Fibroblast of skin of back (primary cell): ENCODE measurements around the gene CCDC187.
A peak's percentile ranks its signal among the peaks of the same experiment; 100 is the strongest.

Experiments
- DNase-seq: peaks from one replicate; pipeline ENCODE4 v3.0.0-alpha.2; 2013

CCDC187 gene

GRCh38 chr9:136265561-136266355 lies 38.1 kb downstream of the CCDC187 start:
- no peak for DNase-seq

- DNase-seq: no peak
Observed at GRCh38 chr9:136264441-136265405, 39.2 kb downstream of the CCDC187 start.

- DNase-seq: no peak
Observed at GRCh38 chr9:136264031-136264430, 39.9 kb downstream of the CCDC187 start.

- no peak for DNase-seq
Observed at GRCh38 chr9:136262671-136263178, 41.2 kb downstream of the CCDC187 start.

- no peak for DNase-seq
Observed at GRCh38 chr9:136261686-136262430, 42.0 kb downstream of the CCDC187 start.

GRCh38 chr9:136260936-136261472 lies 42.9 kb downstream of the CCDC187 start:
- no peak for DNase-seq

GRCh38 chr9:136260521-136260920 lies 43.4 kb downstream of the CCDC187 start:
- no peak for DNase-seq

GRCh38 chr9:136259836-136260235 lies 44.1 kb downstream of the CCDC187 start:
- DNase-seq: no peak

- no peak for DNase-seq
Observed at GRCh38 chr9:136259517-136259813, 44.4 kb downstream of the CCDC187 start.

GRCh38 chr9:136258786-136259516 lies 44.9 kb downstream of the CCDC187 start:
- DNase-seq: no peak

GRCh38 chr9:136258299-136258625 lies 45.6 kb downstream of the CCDC187 start:
- no peak for DNase-seq

GRCh38 chr9:136257381-136258298 lies 46.3 kb downstream of the CCDC187 start:
- DNase-seq: no peak

- no peak for DNase-seq
Observed at GRCh38 chr9:136255896-136256890, 47.7 kb downstream of the CCDC187 start.

- DNase-seq: peak; percentile 30
Observed at GRCh38 chr9:136255166-136255538, 48.7 kb downstream of the CCDC187 start.

GRCh38 chr9:136254381-136255165 lies 49.3 kb downstream of the CCDC187 start:
- DNase-seq: no peak

- no peak for DNase-seq
Observed at GRCh38 chr9:136253246-136254130, 50.4 kb downstream of the CCDC187 start.

- no peak for DNase-seq
Observed at GRCh38 chr9:136252846-136253245, 51.0 kb downstream of the CCDC187 start.

- no peak for DNase-seq
Observed at GRCh38 chr9:136252281-136252680, 51.6 kb downstream of the CCDC187 start.
